OCI-LY1 (cell line): ENCODE results near the gene DNAJC30.

Experiments
- EZH2 ChIP-seq: fragments of 200-600 bp; sonication (generic), shearing (Covaris generic); IDR thresholded peaks from 2 replicates; pipeline ENCODE4 v1.8.0; 2017; ENCODE audit warnings: borderline replicate concordance, mixed run types, mild to moderate bottlenecking, antibody characterized with exemption, low read length, moderate library complexity, mixed read lengths
- TF ChIP-seq, protein P1 (sequence below): fragments of 200-600 bp; sonication (generic), shearing (Covaris generic); IDR thresholded peaks from 2 replicates; pipeline ENCODE4 v1.5.1; 2017; ENCODE audit warnings: mild to moderate bottlenecking, antibody characterized with exemption, low read length, moderate library complexity, mixed read lengths

- TF ChIP-seq, protein P1, sequence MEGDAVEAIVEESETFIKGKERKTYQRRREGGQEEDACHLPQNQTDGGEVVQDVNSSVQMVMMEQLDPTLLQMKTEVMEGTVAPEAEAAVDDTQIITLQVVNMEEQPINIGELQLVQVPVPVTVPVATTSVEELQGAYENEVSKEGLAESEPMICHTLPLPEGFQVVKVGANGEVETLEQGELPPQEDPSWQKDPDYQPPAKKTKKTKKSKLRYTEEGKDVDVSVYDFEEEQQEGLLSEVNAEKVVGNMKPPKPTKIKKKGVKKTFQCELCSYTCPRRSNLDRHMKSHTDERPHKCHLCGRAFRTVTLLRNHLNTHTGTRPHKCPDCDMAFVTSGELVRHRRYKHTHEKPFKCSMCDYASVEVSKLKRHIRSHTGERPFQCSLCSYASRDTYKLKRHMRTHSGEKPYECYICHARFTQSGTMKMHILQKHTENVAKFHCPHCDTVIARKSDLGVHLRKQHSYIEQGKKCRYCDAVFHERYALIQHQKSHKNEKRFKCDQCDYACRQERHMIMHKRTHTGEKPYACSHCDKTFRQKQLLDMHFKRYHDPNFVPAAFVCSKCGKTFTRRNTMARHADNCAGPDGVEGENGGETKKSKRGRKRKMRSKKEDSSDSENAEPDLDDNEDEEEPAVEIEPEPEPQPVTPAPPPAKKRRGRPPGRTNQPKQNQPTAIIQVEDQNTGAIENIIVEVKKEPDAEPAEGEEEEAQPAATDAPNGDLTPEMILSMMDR: no peak
- no peak for TF ChIP-seq EZH2
These were observed 37.5 kb downstream of the DNAJC30 start for GRCh38 chr7:73645643-73646174.
